Endometrial microvascular endothelial cells (primary cell): ENCODE results near the gene STK31. TPM values are rescaled to one million over a fixed set of nuclear protein-coding genes. Genes with fewer than 3 reads are reported as not detected.
"Not testable (repeated sequence)": the region's sequence is repeated elsewhere in the genome, so short reads cannot be mapped to it uniquely, and the experiment has no call there.

Source experiments
- in situ Hi-C: cut with HindIII; loops from 2 replicates; pipeline ENCODE4 v1.10.0; 2017; ENCODE audit warnings: low sequenced_read_pairs, low pct_unique_long_range_greater_than_20kb; ENCODE audit errors: inconsistent ontology term
- total RNA-seq: library from RNA; depleted of rRNA; stranded (reverse); fragments of >200 nt; gene quantifications from one replicate; pipeline ENCODE4 v1.2.3, GENCODE V29; 2015; ENCODE audit errors: inconsistent ontology term

Gene STK31
- total RNA-seq, 1 donor from 2014 or later = not detected

GRCh38 chr7:23779185-23779800 lies 69.3 kb downstream of the STK31 start:
- in situ Hi-C loops = not testable (repeated sequence)

GRCh38 chr7:23783115-23783514 lies 73.1 kb downstream of the STK31 start:
- in situ Hi-C loops = no loop called here

- in situ Hi-C loops = no loop called here
Observed at GRCh38 chr7:23787272-23787671, 77.3 kb downstream of the STK31 start.

- in situ Hi-C loops = no loop called here
Observed at GRCh38 chr7:23788843-23789242, 78.8 kb downstream of the STK31 start.

GRCh38 chr7:23791721-23792120 lies 81.7 kb downstream of the STK31 start:
- in situ Hi-C loops = no loop called here

GRCh38 chr7:23802720-23803397 lies 92.8 kb downstream of the STK31 start:
- in situ Hi-C loops = no loop called here

- in situ Hi-C loops = no loop called here
Observed at GRCh38 chr7:23804707-23805106, 94.7 kb downstream of the STK31 start.

- in situ Hi-C loops = no loop called here
Observed at GRCh38 chr7:23808421-23808820, 98.4 kb downstream of the STK31 start.

- in situ Hi-C loops = no loop called here
Observed at GRCh38 chr7:23810099-23810498, 100.1 kb downstream of the STK31 start.

- in situ Hi-C loops = no loop called here
Observed at GRCh38 chr7:23811540-23811939, 101.5 kb downstream of the STK31 start.

- in situ Hi-C loops = not testable (repeated sequence)
Observed at GRCh38 chr7:23828125-23828524, 118.1 kb downstream of the STK31 start.

- in situ Hi-C loops = not testable (repeated sequence)
Observed at GRCh38 chr7:23832733-23833132, 122.7 kb downstream of the STK31 start.

GRCh38 chr7:23833405-23833804 lies 123.4 kb downstream of the STK31 start:
- in situ Hi-C loops = no loop called here

- in situ Hi-C loops = not testable (repeated sequence)
Observed at GRCh38 chr7:23844837-23845236, 134.8 kb downstream of the STK31 start.

GRCh38 chr7:23852135-23852534 lies 142.1 kb downstream of the STK31 start:
- in situ Hi-C loops = no loop called here

GRCh38 chr7:23852988-23853387 lies 143.0 kb downstream of the STK31 start:
- in situ Hi-C loops = no loop called here

GRCh38 chr7:23863209-23863787 lies 153.3 kb downstream of the STK31 start:
- in situ Hi-C loops = no loop called here

- in situ Hi-C loops = no loop called here
Observed at GRCh38 chr7:23864973-23865372, 155.0 kb downstream of the STK31 start.

GRCh38 chr7:23873306-23873705 lies 163.3 kb downstream of the STK31 start:
- in situ Hi-C loops = no loop called here

GRCh38 chr7:23876526-23876925 lies 166.5 kb downstream of the STK31 start:
- in situ Hi-C loops = not testable (repeated sequence)
